SU-DHL-6 (cell line): Measurements from ENCODE around the gene MFNG.

Source experiments
- H2AFZ ChIP-seq: fragments of 200-600 bp; sonication (generic); 2 replicates; pipeline ENCODE4 v1.6.1; 2014; ENCODE audit warnings: low read depth, mild to moderate bottlenecking, moderate library complexity, mixed read lengths, antibody characterized with exemption, low read length; ENCODE audit not compliant: severe bottlenecking
- H3F3A ChIP-seq: fragments of 200-600 bp; shearing (Covaris generic); 2 replicates; pipeline ENCODE4 v1.6.0; 2016; ENCODE audit warnings: antibody characterized with exemption, mild to moderate bottlenecking; ENCODE audit not compliant: insufficient read depth
- H3K27ac ChIP-seq: fragments of 200-600 bp; sonication (generic); 2 replicates; pipeline ENCODE4 v1.5.1; 2016; ENCODE audit warnings: low read depth, mild to moderate bottlenecking, low read length, moderate library complexity, mixed read lengths
- H3K27me3 ChIP-seq: fragments of 200-600 bp; sonication (generic), shearing (Covaris generic); 2 replicates; pipeline ENCODE4 v1.6.0; 2014; ENCODE audit warnings: mild to moderate bottlenecking, low read length
- H3K36me3 ChIP-seq: fragments of 200-600 bp; sonication (generic); 2 replicates; pipeline ENCODE4 v1.6.1; 2014; ENCODE audit warnings: mild to moderate bottlenecking, low read length, mixed read lengths
- H3K4me2 ChIP-seq: fragments of 300-600, 200-600 bp; shearing (Covaris generic), sonication (generic); 2 replicates; pipeline ENCODE4 v1.6.0; 2014; ENCODE audit warnings: low read length, low read depth, mild to moderate bottlenecking; ENCODE audit not compliant: poor library complexity, severe bottlenecking
- H3K4me3 ChIP-seq: fragments of 200-600 bp; sonication (generic); 2 replicates; pipeline ENCODE4 v1.5.1; 2014; ENCODE audit warnings: antibody characterized with exemption, low read length, mild to moderate bottlenecking, mixed read lengths; ENCODE audit not compliant: insufficient read depth, poor library complexity, severe bottlenecking
- H3K79me2 ChIP-seq: fragments of 200-600 bp; sonication (generic); 2 replicates; pipeline ENCODE4 v1.6.1; 2014; ENCODE audit warnings: mild to moderate bottlenecking, low read length, moderate library complexity; ENCODE audit not compliant: insufficient read depth
- H3K9ac ChIP-seq: fragments of 200-600 bp; sonication (generic); 2 replicates; pipeline ENCODE4 v1.7.0; 2014; ENCODE audit warnings: mild to moderate bottlenecking, low read length
- H3K9me2 ChIP-seq: fragments of 200-600 bp; sonication (generic); replicated peaks from 2 replicates; pipeline ENCODE4 v1.6.1; 2014; ENCODE audit warnings: low read length; ENCODE audit not compliant: insufficient read depth
- H3K9me3 ChIP-seq: fragments of 200-600 bp; sonication (generic); 2 replicates; pipeline ENCODE4 v1.6.1; 2014; ENCODE audit warnings: low read length, mixed read lengths; ENCODE audit not compliant: insufficient read depth
- H4K20me1 ChIP-seq: fragments of 200-600 bp; sonication (generic); 2 replicates; pipeline ENCODE4 v1.6.1; 2014; ENCODE audit warnings: low read depth, mild to moderate bottlenecking, antibody characterized with exemption, low read length, moderate library complexity, mixed read lengths
- EZH2phosphoT487 ChIP-seq: fragments of 200-600 bp; sonication (generic), shearing (Covaris generic); conservative IDR thresholded peaks from 2 replicates; pipeline ENCODE4 v1.6.1; 2018; ENCODE audit warnings: mild to moderate bottlenecking, antibody characterized with exemption, low read length, moderate library complexity, mixed read lengths
- TF ChIP-seq, protein P1 (sequence below): fragments of 200-600 bp; sonication (generic); IDR thresholded peaks from one replicate; pipeline ENCODE4 v1.5.1; 2017; ENCODE audit warnings: antibody characterized with exemption, mild to moderate bottlenecking, low read length, moderate library complexity; ENCODE audit not compliant: insufficient read depth, poor library complexity, severe bottlenecking

The MFNG gene

GRCh38 chr22:37508431-37508992 is 22.3 kb upstream of the MFNG start:
- Histone ChIP-seq H3K9me3 (no peaks in the 10 kb centered on the region), H4K20me1 (no peaks in the 10 kb centered on the region), H3K9me2 (no peaks in the 10 kb centered on the region), H3K4me2 (no peak overlapping the region), H3K4me3 (no peak overlapping the region), H3K79me2 (no peaks in the 10 kb centered on the region), H3F3A (no peaks in the 10 kb centered on the region), H3K36me3 (no peaks in the 10 kb centered on the region), H2AFZ (no peak overlapping the region), H3K27me3 (no peaks in the 10 kb centered on the region), H3K9ac (no peak overlapping the region), H3K27ac (no peak overlapping the region)
- TF ChIP-seq, protein P1, sequence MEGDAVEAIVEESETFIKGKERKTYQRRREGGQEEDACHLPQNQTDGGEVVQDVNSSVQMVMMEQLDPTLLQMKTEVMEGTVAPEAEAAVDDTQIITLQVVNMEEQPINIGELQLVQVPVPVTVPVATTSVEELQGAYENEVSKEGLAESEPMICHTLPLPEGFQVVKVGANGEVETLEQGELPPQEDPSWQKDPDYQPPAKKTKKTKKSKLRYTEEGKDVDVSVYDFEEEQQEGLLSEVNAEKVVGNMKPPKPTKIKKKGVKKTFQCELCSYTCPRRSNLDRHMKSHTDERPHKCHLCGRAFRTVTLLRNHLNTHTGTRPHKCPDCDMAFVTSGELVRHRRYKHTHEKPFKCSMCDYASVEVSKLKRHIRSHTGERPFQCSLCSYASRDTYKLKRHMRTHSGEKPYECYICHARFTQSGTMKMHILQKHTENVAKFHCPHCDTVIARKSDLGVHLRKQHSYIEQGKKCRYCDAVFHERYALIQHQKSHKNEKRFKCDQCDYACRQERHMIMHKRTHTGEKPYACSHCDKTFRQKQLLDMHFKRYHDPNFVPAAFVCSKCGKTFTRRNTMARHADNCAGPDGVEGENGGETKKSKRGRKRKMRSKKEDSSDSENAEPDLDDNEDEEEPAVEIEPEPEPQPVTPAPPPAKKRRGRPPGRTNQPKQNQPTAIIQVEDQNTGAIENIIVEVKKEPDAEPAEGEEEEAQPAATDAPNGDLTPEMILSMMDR = no peak
- TF ChIP-seq EZH2phosphoT487 = no peak

GRCh38 chr22:37507731-37508130 is 21.5 kb upstream of the MFNG start:
- H3K27ac ChIP-seq = no peak overlapping the region

DNA sequence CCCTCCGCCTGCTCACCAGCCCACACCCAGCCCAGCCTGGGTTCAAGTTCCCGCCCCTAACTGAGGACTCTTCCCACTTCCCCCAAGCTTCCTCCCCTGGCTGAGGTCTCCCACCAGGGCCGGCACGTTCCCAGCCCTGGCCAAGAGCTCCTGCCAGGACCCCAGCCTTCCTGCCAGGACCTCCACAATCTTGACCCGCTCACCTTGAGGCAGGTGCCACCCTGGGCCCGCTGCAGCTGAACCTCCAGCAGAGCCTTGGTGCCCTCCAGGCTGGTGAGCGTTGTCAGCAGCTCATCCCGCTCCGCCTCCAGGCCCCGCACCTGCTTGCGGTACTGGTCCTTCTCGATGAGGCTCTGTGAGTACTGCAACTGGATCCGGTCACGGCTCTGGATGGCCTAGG is 19.8 kb upstream of the MFNG start:
- Histone ChIP-seq H3K79me2 (no peaks in the 10 kb centered on the region), H3K4me2 (no peak overlapping the region), H3K4me3 (no peak overlapping the region), H2AFZ (no peak overlapping the region), H4K20me1 (no peaks in the 10 kb centered on the region), H3K36me3 (no peaks in the 10 kb centered on the region), H3F3A (no peaks in the 10 kb centered on the region), H3K9me3 (no peaks in the 10 kb centered on the region), H3K27ac (no peak overlapping the region), H3K9ac (no peak overlapping the region), H3K9me2 (no peaks in the 10 kb centered on the region), H3K27me3 (no peaks in the 10 kb centered on the region)
- TF ChIP-seq, protein P1 = no peak
- TF ChIP-seq EZH2phosphoT487 = no peak

More at GRCh38 chr22:37507731-37508130, 21.5 kb upstream of the MFNG start:
- no peak for TF ChIP-seq EZH2phosphoT487
- TF ChIP-seq, protein P1 = no peak
- Histone ChIP-seq H4K20me1 (no peaks in the 10 kb centered on the region), H3F3A (no peaks in the 10 kb centered on the region), H3K27me3 (no peaks in the 10 kb centered on the region), H3K4me3 (no peak overlapping the region), H3K36me3 (no peaks in the 10 kb centered on the region), H3K9me3 (no peaks in the 10 kb centered on the region), H3K4me2 (no peak overlapping the region), H3K79me2 (no peaks in the 10 kb centered on the region), H2AFZ (no peak overlapping the region), H3K9ac (no peak overlapping the region), H3K9me2 (no peaks in the 10 kb centered on the region)
